Measurements from ENCODE around the gene CEP68.
"Not testable (repeated sequence)": the region's sequence is repeated elsewhere in the genome, so short reads cannot be mapped to it uniquely, and the experiment has no call there.

Gene CEP68, protein sequence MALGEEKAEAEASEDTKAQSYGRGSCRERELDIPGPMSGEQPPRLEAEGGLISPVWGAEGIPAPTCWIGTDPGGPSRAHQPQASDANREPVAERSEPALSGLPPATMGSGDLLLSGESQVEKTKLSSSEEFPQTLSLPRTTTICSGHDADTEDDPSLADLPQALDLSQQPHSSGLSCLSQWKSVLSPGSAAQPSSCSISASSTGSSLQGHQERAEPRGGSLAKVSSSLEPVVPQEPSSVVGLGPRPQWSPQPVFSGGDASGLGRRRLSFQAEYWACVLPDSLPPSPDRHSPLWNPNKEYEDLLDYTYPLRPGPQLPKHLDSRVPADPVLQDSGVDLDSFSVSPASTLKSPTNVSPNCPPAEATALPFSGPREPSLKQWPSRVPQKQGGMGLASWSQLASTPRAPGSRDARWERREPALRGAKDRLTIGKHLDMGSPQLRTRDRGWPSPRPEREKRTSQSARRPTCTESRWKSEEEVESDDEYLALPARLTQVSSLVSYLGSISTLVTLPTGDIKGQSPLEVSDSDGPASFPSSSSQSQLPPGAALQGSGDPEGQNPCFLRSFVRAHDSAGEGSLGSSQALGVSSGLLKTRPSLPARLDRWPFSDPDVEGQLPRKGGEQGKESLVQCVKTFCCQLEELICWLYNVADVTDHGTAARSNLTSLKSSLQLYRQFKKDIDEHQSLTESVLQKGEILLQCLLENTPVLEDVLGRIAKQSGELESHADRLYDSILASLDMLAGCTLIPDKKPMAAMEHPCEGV

DNA sequence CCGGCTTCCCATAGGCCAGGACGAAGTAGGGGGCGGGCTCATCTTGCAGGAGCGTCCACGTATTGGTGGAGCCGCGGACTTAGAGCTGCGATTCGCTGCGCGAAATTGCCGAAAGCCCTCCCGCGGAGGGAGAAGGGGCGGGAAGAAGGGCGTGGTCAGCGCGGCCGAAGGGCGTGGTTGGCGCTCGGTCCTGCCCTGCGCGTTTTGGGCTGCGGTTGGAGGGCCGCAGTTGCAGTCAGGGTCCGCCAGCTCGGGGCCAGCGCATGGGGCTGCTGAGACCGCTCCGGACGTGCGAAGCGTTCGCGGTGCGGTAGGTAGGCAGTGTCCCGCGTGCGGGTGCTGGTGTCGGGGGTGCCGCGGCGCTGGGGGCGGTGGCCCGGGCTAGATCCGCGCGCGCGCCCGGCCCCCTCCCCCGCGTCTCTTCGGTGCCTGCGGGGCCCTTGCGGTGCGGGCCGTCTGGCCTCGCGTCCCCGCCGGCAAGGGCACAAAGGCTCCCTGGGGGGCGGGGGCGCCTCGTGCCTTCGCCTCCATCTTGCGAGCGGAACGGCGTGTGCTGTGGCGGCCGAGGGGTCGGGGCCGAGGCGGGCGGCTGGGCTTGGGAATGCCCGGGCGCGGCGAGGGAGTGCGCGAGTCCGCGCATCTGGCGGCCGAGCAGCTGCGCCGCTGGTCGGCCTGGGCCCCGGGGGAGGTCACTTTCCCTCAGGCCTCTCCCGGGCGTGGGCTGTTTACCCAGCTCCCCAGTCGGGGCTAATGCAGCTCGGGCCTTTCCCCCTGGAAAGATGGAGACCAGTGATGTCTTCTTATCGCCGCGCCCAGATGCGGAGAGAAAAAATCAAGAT, at the start of gene CEP68:
Gene CEP68 (plus strand): TSS at position 202 of the 839 bp plus-strand sequence. CDS start 13,029 bp downstream, outside the sequence.
- peak; percentile 98 for DNase-seq (ENCODE audit: low spot score)

DNA sequence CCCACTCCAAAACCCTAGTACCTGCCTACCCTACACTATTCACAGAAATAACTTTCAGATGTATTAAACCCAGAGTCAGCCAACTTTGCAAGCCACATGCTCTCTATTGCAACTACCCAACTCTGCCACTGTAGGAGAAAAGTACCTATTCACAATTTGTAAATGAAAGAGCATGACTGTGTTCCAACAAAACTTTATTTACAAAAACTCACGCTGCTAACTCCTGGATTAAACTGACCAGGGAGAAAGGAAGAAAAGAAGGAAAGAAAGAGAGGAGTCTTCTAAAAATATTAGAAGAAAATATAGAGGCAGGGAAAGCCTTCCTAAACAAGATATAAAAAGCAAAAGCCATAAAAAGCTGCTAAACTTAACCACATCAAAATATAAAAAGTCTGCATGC, 42.4 kb upstream of the CEP68 start:
- DNase-seq (ENCODE audit: low spot score), result no peak

DNA sequence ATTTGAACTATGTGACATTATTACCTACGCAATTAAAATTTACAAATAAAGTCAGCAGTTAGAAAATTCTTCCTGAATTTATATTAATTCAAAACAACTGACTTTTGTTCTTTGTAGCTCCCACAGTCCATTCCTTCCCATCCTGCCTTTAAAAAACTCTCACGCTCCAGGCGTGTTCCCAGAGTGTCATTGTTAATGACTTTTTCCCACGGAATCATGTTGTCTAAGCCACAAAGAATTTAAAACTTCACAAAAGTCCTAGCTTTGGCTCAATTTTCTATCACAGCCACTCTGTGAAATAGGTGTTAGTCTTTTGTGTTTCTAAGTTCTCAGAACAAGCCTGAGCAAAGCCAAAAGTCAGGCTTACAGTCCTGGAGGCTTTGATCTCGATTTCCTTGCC, 40.5 kb upstream of the CEP68 start:
- DNase-seq (ENCODE audit: low spot score), result no peak

DNA sequence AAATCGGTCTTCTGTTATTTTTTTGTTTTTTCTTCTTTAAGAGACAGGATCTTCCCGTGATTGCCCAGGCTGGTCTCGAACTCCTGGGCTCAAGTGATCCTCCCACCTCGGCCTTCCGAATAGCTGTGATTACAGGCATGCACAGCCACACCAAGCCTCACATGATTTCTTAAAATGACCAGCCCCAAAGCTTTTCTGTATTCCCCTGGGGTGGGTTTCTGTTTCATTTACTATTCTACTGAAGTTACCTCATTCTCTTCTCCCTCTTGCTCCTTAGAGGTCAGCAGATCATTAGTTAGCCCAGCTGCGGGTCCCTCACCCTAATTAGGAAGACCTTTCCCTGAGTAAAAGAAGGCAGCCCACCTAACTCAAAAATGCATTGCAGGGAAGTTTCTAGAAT, 39.4 kb upstream of the CEP68 start:
- DNase-seq (ENCODE audit: low spot score), result no peak

DNA sequence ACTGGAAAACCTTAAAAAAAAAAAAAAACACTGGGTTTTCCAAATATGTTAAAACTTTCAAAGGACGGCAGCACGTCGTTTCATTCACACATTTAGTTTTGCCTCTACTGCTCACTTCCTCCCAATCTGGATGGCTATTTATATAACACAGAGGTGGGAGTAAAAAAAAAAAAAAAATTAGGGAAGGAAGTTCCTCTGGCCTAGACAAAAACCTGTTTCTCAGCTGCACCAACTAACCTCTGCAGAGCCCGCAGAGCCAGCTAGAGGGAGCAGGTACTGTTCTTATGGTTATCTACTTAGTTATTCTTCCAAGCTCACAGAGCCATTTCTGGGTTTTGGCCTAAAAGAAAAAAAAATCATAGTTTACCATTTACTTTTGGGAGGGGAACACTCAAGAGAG, 38.9 kb upstream of the CEP68 start:
- no peak for DNase-seq (ENCODE audit: low spot score)

DNA sequence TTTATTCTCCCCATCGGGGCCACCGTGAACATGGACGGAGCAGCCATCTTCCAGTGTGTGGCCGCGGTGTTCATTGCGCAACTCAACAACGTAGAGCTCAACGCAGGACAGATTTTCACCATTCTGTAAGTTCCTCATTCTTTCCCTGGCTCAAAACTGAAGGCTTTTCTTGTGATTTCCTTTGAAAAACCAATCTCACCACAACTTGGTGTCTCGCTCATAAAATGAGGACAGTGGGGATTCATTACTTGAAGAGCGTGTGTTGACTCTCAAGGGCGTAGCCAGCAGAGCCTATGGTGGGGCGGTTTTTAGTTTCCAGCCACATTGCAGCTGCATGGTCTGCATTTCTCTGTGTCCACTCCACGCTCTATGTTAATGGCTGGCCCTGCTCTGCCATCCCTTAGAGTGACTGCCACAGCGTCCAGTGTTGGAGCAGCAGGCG, 38.1 kb upstream of the CEP68 start:
- DNase-seq (ENCODE audit: low spot score), result no peak

DNA sequence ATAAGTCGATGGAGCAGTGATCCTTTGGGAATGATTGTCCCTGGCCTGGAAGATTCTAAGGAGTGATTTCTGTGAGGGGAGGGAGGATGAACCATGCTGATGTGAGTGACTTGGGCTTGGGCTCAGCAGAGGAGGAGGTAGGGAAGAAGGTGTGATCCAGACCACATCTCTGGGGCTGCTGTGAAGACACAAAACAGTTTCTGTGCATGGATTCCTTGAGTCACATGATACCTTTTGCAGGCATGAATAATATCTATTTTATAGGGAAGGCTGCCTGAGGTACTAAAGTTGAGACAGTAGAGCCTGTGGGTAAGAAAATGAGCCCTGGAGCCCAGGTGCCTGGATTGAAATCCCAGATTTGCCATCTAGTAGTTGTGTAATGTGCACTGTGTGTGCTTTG, 37.2 kb upstream of the CEP68 start:
- no peak for DNase-seq (ENCODE audit: low spot score)

DNA sequence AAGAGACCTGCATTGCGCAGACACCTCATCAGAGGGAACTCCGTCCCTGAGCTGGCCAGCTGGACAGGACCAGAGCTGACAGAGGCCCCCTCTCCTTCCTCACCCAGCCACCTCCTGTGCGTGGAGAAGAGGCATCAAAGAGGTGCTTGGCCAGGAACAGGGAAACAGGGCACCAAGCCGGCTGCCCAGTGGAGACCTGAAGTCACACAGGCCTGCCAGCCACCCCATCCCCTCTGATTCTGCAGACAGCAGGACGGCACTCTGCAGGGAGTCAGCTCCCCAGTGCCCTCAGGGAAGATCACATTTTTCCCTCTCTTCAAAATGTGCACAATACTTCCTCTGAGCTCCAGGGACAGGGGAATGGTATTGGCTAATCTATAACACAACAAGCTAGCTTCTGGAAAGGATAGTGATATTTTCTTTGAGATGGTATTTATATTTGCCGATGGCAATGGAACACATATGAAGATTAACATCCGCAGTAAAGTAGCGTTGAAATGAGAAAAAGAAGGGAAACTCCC, 36.5 kb upstream of the CEP68 start:
- no peak for DNase-seq (ENCODE audit: low spot score)

DNA sequence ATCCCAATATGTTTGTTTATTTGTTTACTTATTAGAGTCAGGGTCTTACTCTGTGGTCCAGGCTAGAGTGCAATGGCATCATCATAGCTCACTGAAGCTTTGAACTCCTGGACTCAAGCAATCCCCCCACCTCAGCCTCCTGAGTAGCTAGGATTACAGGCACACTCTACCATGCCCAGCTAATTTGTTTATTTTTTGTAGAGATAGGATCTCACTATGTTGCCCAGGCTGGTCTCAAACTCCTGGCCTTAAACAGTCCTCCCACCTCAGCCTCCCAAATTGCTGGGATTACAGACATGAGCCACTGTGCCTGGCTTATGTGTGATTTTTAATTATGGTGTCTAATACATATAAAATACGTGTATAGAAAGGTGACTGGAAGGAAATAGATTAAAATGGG, 36.0 kb upstream of the CEP68 start:
- not testable (repeated sequence) for DNase-seq (ENCODE audit: low spot score)

DNA sequence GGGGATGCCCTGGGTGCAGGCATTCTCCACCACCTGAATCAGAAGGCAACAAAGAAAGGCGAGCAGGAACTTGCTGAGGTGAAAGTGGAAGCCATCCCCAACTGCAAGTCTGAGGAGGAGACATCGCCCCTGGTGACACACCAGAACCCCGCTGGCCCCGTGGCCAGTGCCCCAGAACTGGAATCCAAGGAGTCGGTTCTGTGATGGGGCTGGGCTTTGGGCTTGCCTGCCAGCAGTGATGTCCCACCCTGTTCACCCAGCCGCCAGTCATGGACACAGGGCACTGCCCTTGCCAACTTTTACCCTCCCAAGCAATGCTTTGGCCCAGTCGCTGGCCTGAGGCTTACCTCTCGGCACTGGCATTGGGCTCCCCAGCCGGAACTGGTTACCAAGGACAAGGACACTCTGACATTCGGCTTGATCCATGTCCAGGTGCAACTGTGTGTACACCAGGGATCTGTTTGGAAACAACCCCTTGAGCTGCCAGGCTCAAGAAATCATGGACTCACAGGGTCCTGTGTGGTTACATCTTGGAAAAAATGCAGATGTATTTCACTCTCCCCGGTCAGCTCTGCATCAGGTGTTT, 35.2 kb upstream of the CEP68 start:
- DNase-seq (ENCODE audit: low spot score), result no peak

DNA sequence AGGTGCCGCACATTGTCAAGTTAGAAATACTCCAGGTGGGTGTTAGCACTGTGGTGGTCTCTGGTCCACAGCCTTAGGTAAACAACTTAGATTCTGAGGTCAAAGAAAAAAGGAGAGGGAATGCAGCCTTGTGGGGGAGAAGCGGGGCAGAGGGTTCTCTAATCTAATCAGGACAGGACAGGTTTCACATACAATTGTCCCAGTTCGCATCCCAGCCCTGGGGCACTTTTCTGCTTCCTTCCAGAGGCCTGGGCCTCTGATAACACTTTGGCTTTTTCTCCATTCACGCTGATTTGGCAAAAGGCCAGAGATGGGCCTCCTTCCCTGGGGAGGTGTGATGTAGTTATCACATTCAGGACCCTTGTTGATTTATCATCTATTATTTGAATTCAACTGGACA, 34.5 kb upstream of the CEP68 start:
- peak; percentile 61 for DNase-seq (ENCODE audit: low spot score)

DNA sequence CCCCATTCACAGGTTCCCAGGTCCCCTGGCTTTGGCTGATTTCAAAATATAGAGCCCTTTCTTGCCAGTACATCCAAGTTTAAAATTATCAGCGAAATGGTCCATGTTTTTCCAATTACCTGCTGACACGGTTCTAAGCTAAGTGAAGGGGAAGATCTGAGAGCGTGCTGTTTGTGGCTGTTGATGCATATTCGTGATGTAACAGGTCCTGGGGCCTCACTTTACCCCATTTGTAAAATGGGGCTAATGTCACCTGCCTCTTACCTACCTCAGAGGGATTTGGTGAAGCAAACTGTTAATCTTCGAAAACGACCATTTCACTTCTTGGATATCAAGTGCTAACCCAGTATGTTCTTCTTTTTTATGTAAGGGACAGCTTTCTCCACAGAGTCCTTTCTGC, 34.0 kb upstream of the CEP68 start:
- DNase-seq (ENCODE audit: low spot score), result no peak

DNA sequence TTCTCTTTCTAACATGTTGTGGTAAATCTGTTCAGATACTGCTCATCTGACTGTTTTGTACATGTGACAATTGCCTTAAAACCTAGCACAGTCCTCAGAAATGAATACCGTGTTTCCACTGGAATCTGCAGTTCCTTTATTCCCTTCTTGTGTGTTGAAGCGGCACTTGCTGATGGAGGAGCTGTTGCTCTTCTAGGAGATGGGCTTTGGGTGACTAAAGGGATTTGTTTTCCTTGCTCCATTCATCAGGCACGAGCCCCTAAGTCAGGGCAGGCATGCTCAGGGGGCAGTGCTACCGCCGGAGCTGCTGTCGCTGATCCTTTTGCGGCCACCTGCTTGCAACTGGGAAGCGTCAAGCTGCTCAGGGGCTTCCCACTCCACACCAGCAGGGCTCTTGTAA, 32.5 kb upstream of the CEP68 start:
- DNase-seq (ENCODE audit: low spot score), result no peak

DNA sequence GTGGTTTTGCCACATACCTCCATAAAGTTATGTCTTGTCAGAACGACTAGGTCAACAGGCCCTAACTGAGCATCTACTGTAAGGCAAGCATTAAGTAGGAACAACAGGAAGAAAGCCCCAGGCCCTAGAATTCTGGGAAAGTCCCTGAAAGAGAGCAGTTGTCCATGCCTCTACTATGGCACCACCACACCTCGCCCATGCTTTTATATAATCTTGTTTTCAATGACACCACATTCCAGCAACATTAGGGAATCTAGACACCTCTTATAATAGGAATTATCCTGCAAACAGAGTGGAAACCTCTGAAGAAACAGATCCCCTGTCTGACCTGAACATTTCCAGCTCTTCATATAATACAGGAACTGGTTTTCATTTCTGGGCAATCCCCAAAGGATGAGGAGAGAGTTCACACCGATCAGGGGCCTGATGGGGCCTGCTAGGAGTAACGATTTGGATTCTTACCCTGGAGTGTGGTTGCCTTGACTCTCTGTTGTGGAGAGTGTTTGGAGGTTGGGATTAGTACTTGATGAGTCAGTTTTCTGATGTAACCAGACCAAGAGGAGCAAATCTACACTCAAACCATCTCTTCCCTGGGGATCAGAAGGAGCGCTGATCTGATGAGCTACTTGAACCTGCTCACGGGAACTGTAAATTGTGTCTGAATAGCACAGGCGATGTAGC, 31.9 kb upstream of the CEP68 start:
- no peak for DNase-seq (ENCODE audit: low spot score)

DNA sequence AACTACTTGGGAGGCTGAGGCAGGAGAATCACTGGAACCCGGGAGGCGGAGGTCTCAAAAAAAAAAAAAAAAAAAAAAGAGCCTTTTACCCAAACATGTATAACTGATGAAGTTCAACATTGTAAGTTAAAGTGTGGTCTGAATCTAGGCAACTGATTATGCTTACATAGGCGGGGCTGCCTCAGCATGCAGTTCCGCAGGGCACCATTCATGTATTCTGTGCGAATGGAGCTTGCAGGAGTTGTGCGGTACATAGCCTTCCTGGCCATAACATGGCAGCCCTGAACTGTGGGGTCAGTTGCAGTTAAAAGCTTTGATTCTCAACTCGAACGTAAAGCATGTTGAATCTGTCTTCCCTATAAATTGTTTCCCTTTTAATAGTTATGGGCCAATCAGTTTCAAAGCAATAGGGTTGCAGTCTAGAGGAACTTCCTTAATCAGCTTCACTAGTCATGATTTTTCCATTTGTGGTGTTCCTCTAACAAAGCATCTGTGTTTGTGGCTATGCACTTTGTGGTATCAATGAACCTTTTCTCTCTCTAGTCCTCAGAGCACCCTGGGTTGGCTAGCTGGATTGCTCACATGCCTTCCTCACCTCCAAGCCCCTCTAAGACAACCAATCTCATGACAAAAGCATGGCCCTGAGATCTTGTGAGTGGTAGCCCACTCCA, 30.6 kb upstream of the CEP68 start:
- no peak for DNase-seq (ENCODE audit: low spot score)

DNA sequence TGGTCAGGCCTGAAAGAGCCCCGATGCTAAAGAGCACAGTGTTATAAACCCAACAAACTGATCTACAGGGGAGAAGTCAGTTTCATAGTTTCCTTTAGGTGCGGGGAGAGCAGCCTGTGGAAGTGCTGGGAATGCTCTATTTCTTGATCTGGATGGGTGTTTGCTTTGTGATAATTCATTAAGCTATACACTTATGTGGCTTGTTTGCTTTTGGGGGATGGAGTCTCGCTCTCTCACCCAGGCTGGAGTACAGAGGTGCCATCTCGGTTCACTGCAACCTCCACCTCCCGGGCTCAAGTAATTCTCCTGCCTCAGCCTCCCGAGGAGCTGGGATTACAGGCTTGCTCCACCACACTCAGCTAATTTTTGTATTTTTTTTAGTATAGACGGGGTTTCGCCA, 30.1 kb upstream of the CEP68 start:
- no peak for DNase-seq (ENCODE audit: low spot score)

DNA sequence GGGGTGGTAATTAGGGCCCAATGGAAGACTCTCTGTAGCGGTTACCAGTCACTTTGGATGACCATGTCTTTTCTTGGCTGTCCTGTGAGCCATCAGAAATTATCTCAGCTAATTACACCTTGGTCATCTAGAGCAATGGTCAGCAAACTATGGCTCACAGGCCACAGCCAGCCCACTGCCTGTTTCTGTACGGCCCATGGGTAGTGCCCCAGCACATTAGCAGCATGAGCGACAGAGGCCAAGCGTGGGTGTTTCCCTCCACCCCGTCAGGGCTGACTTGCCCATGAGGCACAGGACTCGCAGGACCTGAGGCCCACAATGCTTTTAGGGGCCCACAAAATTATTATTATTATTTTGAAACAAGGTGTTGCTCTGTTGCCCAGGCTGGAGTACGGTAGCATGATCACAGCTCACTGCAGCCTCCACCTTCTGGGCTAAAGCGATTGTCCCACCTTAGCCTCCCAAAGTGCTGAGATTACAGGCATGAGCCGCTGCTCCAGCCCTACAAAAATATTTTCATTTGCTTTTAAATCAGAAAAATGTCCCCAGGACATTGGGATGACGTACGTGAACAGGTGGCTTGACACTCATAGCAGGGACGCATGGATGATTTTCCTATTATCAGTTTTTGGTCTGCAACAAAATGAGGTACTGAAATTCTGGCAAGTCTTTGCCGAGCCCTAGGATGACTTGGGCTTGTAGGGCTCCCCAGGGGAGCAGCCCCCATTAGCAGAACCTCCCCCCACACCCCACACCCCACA, 29.3 kb upstream of the CEP68 start:
- no peak for DNase-seq (ENCODE audit: low spot score)

DNA sequence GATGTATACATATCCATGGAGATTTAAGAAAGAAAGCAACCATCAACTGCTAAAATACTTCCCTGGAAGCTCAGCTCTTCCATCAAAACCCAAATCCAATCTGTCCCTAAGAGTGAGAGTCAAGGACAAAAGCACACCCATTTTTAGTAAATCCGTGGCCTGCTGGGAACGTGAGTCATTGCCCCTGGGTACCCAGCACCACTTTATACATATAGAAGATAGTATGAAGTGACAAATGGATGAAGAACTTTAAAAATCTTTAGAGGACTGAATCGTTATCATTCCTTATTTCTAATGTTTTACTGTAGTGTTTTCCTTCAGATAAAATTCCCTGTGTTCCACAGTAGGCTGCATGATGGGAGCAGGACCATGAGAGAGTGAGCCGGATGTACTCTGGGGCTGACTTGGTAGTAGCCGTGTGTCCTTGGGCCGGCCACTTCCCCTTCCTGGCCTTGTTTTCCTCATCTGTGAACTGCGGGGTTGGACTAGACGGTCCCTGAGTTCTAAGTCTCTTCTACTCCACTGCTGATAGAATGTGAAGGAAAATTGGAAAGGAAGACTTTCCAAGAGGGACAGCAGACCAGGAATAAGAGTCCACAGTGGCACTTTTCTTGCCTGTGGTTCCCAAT, 28.5 kb upstream of the CEP68 start:
- DNase-seq (ENCODE audit: low spot score), result no peak
